HEK293 (cell line): ENCODE measurements around the gene GLTP.
A peak's percentile ranks its signal among the peaks of the same experiment; 100 is the strongest.

Source experiments
- CTCF ChIA-PET: fragments of 350-600 bp; formaldehyde crosslinking; extraction: SDS; loops from one replicate; lab custom pipeline; 2021; ENCODE audit warnings: antibody characterized with exemption; lab: Yijun Ruan, JAX
- POLR2A ChIA-PET: fragments of 300-600 bp; formaldehyde crosslinking; extraction: SDS; loops from one replicate; lab custom pipeline; 2020; ENCODE audit warnings: antibody characterized with exemption, inconsistent platforms; lab: Yijun Ruan, JAX
- H3K27ac ChIP-seq: fragments of 200-500 bp; sonication (Bioruptor generic); 2 replicates; pipeline ENCODE4 v1.5.1; 2014; ENCODE audit warnings: low read depth, low read length, control low read depth, inconsistent platforms; ENCODE audit errors: extremely low read depth
- H3K36me3 ChIP-seq, 2 experiments: fragments of 200-500 bp in 1 of 2; sonication (Bioruptor generic) in 1 of 2; 1 replicate in 1 of 2; 2 replicates in 1 of 2; pipeline ENCODE4 v1.5.1; 2014 to 2017; ENCODE audit warnings: inconsistent platforms in 2 of 2, low read length in 2 of 2; ENCODE audit not compliant: control insufficient read depth in 2 of 2, insufficient read depth in 1 of 2
- H3K4me1 ChIP-seq: fragments of 200-500 bp; sonication (Bioruptor generic); 2 replicates; pipeline ENCODE4 v1.5.1; 2014; ENCODE audit warnings: mild to moderate bottlenecking, low read length, inconsistent platforms; ENCODE audit not compliant: control insufficient read depth, insufficient read depth
- H3K4me3 ChIP-seq: 2 replicates; pipeline ENCODE4 v1.5.1; 2011; ENCODE audit warnings: low read depth, mild to moderate bottlenecking, control low read depth, low read length, moderate library complexity
- H3K9me3 ChIP-seq: fragments of 200-500 bp; sonication (Bioruptor generic); 2 replicates; pipeline ENCODE4 v1.5.1; 2014; ENCODE audit warnings: low read depth, low read length, inconsistent platforms; ENCODE audit not compliant: control insufficient read depth, insufficient read depth
- BCL6B ChIP-seq: fragments of 450-650 bp; formaldehyde crosslinking; IDR thresholded peaks from 2 replicates; pipeline ENCODE4 v1.5.1; 2017; ENCODE audit warnings: missing biosample characterization, missing genetic modification characterization
- CTCF ChIP-seq: fragments of 450-650 bp; formaldehyde crosslinking; IDR thresholded peaks from 2 replicates; pipeline ENCODE4 v1.5.1; 2016; ENCODE audit warnings: missing biosample characterization, missing genetic modification characterization
- GLIS2 ChIP-seq: fragments of 450-650 bp; formaldehyde crosslinking; IDR thresholded peaks from 2 replicates; pipeline ENCODE4 v1.5.1; 2016; ENCODE audit warnings: missing biosample characterization, missing genetic modification characterization
- IKZF3 ChIP-seq: fragments of 450-650 bp; IDR thresholded peaks from 2 replicates; pipeline ENCODE4 v1.5.0; 2018; ENCODE audit warnings: missing biosample characterization, mild to moderate bottlenecking, missing genetic modification characterization, moderate library complexity
- REPIN1 ChIP-seq: fragments of 450-650 bp; formaldehyde crosslinking; IDR thresholded peaks from 2 replicates; pipeline ENCODE4 v1.5.1; 2017; ENCODE audit warnings: missing biosample characterization, missing genetic modification characterization, low read depth
- SALL2 ChIP-seq: fragments of 450-650 bp; formaldehyde crosslinking; IDR thresholded peaks from 2 replicates; pipeline ENCODE4 v1.5.0; 2017; ENCODE audit warnings: missing biosample characterization, mild to moderate bottlenecking, missing genetic modification characterization, borderline replicate concordance
- SETDB1 ChIP-seq: IDR thresholded peaks from one replicate; pipeline ENCODE4 v1.6.1; 2017; ENCODE audit warnings: mild to moderate bottlenecking, low read length, moderate library complexity, mixed read lengths; ENCODE audit not compliant: insufficient read length
- SP2 ChIP-seq: fragments of 450-650 bp; formaldehyde crosslinking; IDR thresholded peaks from 2 replicates; pipeline ENCODE4 v1.5.1; 2016; ENCODE audit warnings: missing biosample characterization, missing genetic modification characterization
- ZBTB11 ChIP-seq: fragments of 450-650 bp; formaldehyde crosslinking; conservative IDR thresholded peaks from 2 replicates; pipeline ENCODE4 v1.5.1; 2016; ENCODE audit warnings: low read depth, missing biosample characterization, missing genetic modification characterization
- ZBTB6 ChIP-seq: fragments of 450-650 bp; formaldehyde crosslinking; IDR thresholded peaks from 2 replicates; pipeline ENCODE4 v1.5.1; 2017; ENCODE audit warnings: missing biosample characterization, missing genetic modification characterization
- ZNF133 ChIP-seq: fragments of 450-650 bp; formaldehyde crosslinking; IDR thresholded peaks from 2 replicates; pipeline ENCODE4 v1.5.1; 2016; ENCODE audit warnings: missing biosample characterization, missing genetic modification characterization
- ZNF175 ChIP-seq: fragments of 450-650 bp; formaldehyde crosslinking; IDR thresholded peaks from 2 replicates; pipeline ENCODE4 v1.5.1; 2016; ENCODE audit warnings: missing biosample characterization, missing genetic modification characterization
- ZNF214 ChIP-seq: fragments of 450-650 bp; formaldehyde crosslinking; IDR thresholded peaks from 2 replicates; pipeline ENCODE4 v1.5.1; 2017; ENCODE audit warnings: missing biosample characterization, mild to moderate bottlenecking, missing genetic modification characterization, borderline replicate concordance
- ZNF274 ChIP-seq, 2 experiments: fragments of 200-500 bp in 1 of 2; fragments of 450-650 bp in 1 of 2; sonication (Bioruptor generic) in 1 of 2; formaldehyde crosslinking in 1 of 2; IDR thresholded peaks; 2 replicates each; pipeline versions ENCODE4 v1.5.1 to v1.6.1; 2014 to 2016; ENCODE audit warnings: borderline replicate concordance in 1 of 2, inconsistent platforms in 1 of 2, low read length in 1 of 2, missing biosample characterization in 1 of 2, missing genetic modification characterization in 1 of 2
- ZNF311 ChIP-seq: fragments of 450-650 bp; formaldehyde crosslinking; IDR thresholded peaks from 2 replicates; pipeline ENCODE4 v1.5.1; 2017; ENCODE audit warnings: missing biosample characterization, missing genetic modification characterization, borderline replicate concordance
- ZNF335 ChIP-seq: fragments of 450-650 bp; formaldehyde crosslinking; conservative IDR thresholded peaks from 2 replicates; pipeline ENCODE4 v1.5.1; 2016; ENCODE audit warnings: missing biosample characterization, missing genetic modification characterization
- ZNF366 ChIP-seq: fragments of 450-650 bp; formaldehyde crosslinking; conservative IDR thresholded peaks from 2 replicates; pipeline ENCODE4 v1.5.1; 2016; ENCODE audit warnings: missing biosample characterization, missing genetic modification characterization
- ZNF426 ChIP-seq: fragments of 450-650 bp; formaldehyde crosslinking; IDR thresholded peaks from 2 replicates; pipeline ENCODE4 v1.5.1; 2017; ENCODE audit warnings: missing biosample characterization, missing genetic modification characterization, mild to moderate bottlenecking, inconsistent platforms, moderate library complexity
- ZNF571 ChIP-seq: fragments of 450-650 bp; formaldehyde crosslinking; IDR thresholded peaks from 2 replicates; pipeline ENCODE4 v1.5.0; 2017; ENCODE audit warnings: missing biosample characterization, missing genetic modification characterization
- ZNF600 ChIP-seq: fragments of 450-650 bp; formaldehyde crosslinking; IDR thresholded peaks from 2 replicates; pipeline ENCODE4 v1.5.1; 2016; ENCODE audit warnings: missing biosample characterization, missing genetic modification characterization
- ZNF621 ChIP-seq: fragments of 450-650 bp; formaldehyde crosslinking; IDR thresholded peaks from 2 replicates; pipeline ENCODE4 v1.5.1; 2017; ENCODE audit warnings: missing biosample characterization, missing genetic modification characterization
- ZNF629 ChIP-seq: fragments of 450-650 bp; formaldehyde crosslinking; IDR thresholded peaks from 2 replicates; pipeline ENCODE4 v1.5.1; 2017; ENCODE audit warnings: missing biosample characterization, missing genetic modification characterization
- ZNF768 ChIP-seq: fragments of 450-650 bp; formaldehyde crosslinking; IDR thresholded peaks from 2 replicates; pipeline ENCODE4 v1.5.1; 2018; ENCODE audit warnings: missing biosample characterization, mild to moderate bottlenecking, missing genetic modification characterization
- ZNF791 ChIP-seq: fragments of 450-650 bp; formaldehyde crosslinking; IDR thresholded peaks from 2 replicates; pipeline ENCODE4 v1.5.1; 2016; ENCODE audit warnings: missing biosample characterization, missing genetic modification characterization
- ZNF792 ChIP-seq: fragments of 450-650 bp; formaldehyde crosslinking; IDR thresholded peaks from 2 replicates; pipeline ENCODE4 v1.5.1; 2016; ENCODE audit warnings: missing biosample characterization, missing genetic modification characterization
- ZNF843 ChIP-seq: fragments of 450-650 bp; formaldehyde crosslinking; IDR thresholded peaks from 2 replicates; pipeline ENCODE4 v1.5.1; 2016; ENCODE audit warnings: missing biosample characterization, missing genetic modification characterization
- ZSCAN16 ChIP-seq: fragments of 450-650 bp; formaldehyde crosslinking; IDR thresholded peaks from 2 replicates; pipeline ENCODE4 v1.5.1; 2016; ENCODE audit warnings: missing biosample characterization, missing genetic modification characterization
- ZSCAN23 ChIP-seq: fragments of 450-650 bp; formaldehyde crosslinking; IDR thresholded peaks from 2 replicates; pipeline ENCODE4 v1.5.1; 2016; ENCODE audit warnings: missing biosample characterization, missing genetic modification characterization

Gene GLTP

GRCh38 chr12:109899783-109900751 lies 19.7 kb upstream of the GLTP start, which contains the start of gene TCHP:
TSS of gene TCHP (plus strand) at chr12:109900274. CDS start at chr12:109903027, 2,753 bp downstream.
- Histone ChIP-seq H3K36me3 (peaks cover 4 to 24% of the 10 kb centered on the region in 2 experiments; a peak in 2 of 3 replicates), H3K4me3 (peak within 1 kb of the TSS; percentile 55), H3K4me1 (peaks cover 3% of the 10 kb centered on the region; the same call in 1 of the 2 replicates), H3K27ac (peak within 1 kb of the TSS; percentile 73), H3K9me3 (no peaks in the 10 kb centered on the region)
- POLR2A ChIA-PET: interaction anchor here (0.5 to 1.0 kb wide), 4 partner anchors 9 to 92 kb away, joined by 3 to 8 read pairs (median 3); no protein-coding TSS in a partner anchor
- CTCF ChIA-PET: interaction anchor here (0.7 to 2.2 kb wide), 5 partner anchors 11 to 96 kb away, joined by 3 to 8 read pairs (median 4); no protein-coding TSS in a partner anchor
- TF ChIP-seq ZNF843 (tag by site-specific recombination) (peak; percentile 19; the same call in 1 of the 2 replicates), ZBTB11 (peak; percentile 72), ZSCAN23 (tag by site-specific recombination) (no peak), ZNF629 (0 out of 2 replicates have a peak, but pooled peaks have one; percentile 30), ZSCAN16 (peak; percentile 76; the same call in 1 of the 2 replicates), ZNF791 (tag by site-specific recombination) (no peak), ZNF175 (tag by site-specific recombination) (no peak), IKZF3 (tag by site-specific recombination) (peak; percentile 6; the same call in 1 of the 2 replicates), BCL6B (tag by site-specific recombination) (no peak), ZNF621 (tag by site-specific recombination) (no peak), ZNF214 (tag by site-specific recombination) (no peak), ZNF792 (tag by site-specific recombination) (0 out of 2 replicates have a peak, but pooled peaks have one; percentile 24), ZNF571 (tag by site-specific recombination) (no peak), ZNF274 (IDR thresholded peaks at IDR 0.05; ENCODE audit: low read length) (no peak), ZNF274 (tag by site-specific recombination; IDR thresholded peaks at IDR 0.05; ENCODE audit: borderline replicate concordance) (no peak), ZNF133 (no peak), ZNF311 (no peak), SETDB1 (no peak), SP2 (peak; percentile 45), ZNF366 (tag by site-specific recombination) (no peak; the same call in 1 of the 2 replicates), ZBTB6 (peak; percentile 4; the same call in 1 of the 2 replicates), REPIN1 (peak; percentile 43; the same call in 1 of the 2 replicates), ZNF426 (tag by site-specific recombination) (no peak), ZNF768 (tag by site-specific recombination) (0 out of 2 replicates have a peak, but pooled peaks have one; percentile 5), GLIS2 (peak; percentile 56; the same call in 1 of the 2 replicates), SALL2 (tag by site-specific recombination) (no peak), ZNF600 (tag by site-specific recombination) (peak; percentile 78), CTCF (peak; percentile 74; the same call in 1 of the 2 replicates), ZNF335 (tag by site-specific recombination) (peak; percentile 97)
